ENCODE measurements around the gene UMODL1.

GRCh38 chr21:42098957-42099505 lies 27.9 kb downstream of the UMODL1 start:
- TF ChIP-seq, protein P1, sequence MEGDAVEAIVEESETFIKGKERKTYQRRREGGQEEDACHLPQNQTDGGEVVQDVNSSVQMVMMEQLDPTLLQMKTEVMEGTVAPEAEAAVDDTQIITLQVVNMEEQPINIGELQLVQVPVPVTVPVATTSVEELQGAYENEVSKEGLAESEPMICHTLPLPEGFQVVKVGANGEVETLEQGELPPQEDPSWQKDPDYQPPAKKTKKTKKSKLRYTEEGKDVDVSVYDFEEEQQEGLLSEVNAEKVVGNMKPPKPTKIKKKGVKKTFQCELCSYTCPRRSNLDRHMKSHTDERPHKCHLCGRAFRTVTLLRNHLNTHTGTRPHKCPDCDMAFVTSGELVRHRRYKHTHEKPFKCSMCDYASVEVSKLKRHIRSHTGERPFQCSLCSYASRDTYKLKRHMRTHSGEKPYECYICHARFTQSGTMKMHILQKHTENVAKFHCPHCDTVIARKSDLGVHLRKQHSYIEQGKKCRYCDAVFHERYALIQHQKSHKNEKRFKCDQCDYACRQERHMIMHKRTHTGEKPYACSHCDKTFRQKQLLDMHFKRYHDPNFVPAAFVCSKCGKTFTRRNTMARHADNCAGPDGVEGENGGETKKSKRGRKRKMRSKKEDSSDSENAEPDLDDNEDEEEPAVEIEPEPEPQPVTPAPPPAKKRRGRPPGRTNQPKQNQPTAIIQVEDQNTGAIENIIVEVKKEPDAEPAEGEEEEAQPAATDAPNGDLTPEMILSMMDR (conservative IDR thresholded peaks at IDR 0.05), result no peak
- TF ChIP-seq ZFX (IDR thresholded peaks at IDR 0.05), result no peak
